ENCODE data around the gene CDK14.

CDK14 gene

DNA sequence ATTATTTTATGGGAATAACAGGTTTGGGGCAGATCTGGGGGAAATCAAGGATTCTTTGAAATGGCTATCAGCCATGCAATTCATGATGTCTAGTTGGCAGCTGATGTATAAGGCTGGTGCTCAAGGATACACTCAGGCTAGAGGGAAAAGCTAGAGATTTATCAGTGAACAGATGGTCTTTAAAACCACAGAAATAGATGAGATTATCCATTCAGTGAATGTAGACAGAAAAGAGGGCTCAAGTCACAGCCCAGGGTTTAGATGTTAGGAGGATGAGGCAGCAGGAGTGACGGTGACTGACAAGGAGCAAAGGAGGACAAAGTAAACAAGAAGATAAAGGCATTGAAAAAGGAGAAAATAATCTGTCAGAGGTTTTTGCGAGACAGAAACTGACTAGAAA is 238.7 kb downstream of the CDK14 start:
- no peak for DNase-seq (ENCODE audit: low read depth in 3 of 3, low spot score in 1 of 3)

DNA sequence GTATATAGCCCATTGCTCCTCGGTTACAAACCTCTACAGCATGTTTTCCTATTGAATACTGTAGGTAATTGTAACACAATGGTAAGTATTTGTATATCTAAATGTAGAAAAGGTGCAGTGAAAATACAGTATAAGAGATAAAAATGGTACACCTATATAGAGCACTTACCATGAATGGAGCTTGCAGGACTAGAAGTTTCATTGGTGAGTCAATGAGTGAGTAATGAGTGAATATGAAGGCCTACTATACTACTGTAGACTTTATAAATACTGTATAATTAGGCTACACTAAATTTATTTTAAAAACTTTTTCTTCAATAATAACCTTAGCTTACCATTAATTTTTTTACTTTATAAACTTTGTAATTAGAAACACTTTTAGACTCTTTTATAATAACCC is 239.7 kb downstream of the CDK14 start:
- no peak for DNase-seq (ENCODE audit: low read depth in 3 of 3, low spot score in 1 of 3)

DNA sequence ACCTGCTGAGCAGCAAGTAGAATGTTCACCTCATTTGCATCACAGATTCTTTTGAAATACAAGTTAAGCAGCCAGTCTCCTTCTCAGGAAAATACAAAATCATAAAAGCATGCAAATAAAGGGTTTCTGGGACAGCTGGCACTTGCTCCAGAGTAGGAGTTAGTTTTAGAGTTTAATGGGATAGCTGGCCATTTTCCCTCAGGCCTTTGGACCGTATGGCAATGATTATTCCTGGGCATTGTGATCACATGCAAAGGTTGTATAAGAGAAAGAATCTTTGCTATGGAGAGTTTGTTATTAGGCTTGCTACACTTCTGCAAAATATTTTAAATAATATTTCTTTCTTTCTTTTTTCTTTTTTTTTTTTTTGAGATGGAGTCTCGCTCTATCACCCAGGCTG is 240.8 kb downstream of the CDK14 start:
- DNase-seq (ENCODE audit: low read depth in 3 of 3, low spot score in 1 of 3), result no peak

DNA sequence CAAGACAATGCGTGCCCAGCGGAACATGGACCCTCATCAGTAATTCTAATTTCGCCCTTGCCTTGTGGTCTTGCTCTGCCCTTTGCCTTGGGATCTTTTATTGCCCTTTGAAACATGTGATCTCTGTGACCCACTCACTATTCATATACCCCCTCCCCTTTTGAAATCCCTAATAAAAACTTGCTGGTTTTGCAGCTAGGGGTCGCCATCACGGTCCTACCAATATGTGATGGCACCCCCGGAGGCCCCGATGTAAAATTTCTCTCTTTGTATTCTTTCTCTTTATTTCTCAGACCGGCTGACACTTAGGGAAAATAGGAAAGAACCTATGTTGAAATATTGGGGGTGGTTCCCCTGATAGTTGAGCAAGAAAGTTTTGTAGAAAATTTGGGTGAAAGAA is 242.7 kb downstream of the CDK14 start:
- no peak for DNase-seq (ENCODE audit: low read depth in 3 of 3, low spot score in 1 of 3)

DNA sequence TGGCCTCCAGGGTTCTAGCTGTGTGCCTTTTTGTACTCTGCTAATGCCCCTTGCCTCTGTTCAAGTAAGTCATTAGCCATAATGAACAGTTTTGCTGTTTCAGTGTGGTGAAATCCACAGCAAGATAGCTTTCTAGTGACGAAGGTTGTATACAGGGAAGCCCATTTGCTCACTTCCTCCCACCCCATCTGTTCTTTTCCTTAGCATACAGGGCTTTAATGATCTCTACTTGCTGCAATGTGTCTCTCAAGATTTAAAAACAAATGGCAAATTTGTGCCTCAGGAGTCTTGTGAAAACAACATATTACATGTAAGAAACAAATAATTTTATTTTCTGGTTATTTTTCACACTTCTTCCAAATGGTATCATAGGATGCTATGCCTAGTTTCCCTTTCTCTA is 243.2 kb downstream of the CDK14 start:
- DNase-seq (ENCODE audit: low read depth in 3 of 3, low spot score in 1 of 3), result no peak

DNA sequence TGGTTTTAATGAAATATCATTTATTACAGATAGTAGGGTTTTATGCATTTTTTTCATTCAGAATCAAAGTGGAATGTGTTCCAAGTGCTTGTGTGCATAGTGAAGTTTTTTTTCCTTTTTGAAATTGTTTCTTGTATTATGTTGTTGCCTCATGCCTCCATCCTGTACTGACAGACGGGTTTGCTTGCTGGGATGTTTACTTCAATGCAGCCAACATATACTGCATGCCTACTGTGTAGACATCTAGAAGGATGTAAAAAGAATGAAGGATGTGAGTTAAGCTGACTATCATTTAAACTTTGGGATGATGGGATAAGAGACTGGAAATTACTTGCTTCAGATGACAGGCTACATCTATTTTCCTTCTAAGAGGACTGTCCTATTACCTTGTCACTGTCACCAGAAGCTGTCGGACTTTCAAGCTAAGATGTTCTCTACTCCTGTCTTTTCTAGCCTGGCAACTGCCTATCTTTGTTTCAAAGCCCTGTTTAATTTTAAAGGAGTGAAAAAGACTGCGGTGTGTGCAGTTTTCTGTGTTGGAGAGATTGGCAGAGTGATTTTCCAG is 243.7 kb downstream of the CDK14 start:
- no peak for DNase-seq (ENCODE audit: low read depth in 3 of 3, low spot score in 1 of 3)

DNA sequence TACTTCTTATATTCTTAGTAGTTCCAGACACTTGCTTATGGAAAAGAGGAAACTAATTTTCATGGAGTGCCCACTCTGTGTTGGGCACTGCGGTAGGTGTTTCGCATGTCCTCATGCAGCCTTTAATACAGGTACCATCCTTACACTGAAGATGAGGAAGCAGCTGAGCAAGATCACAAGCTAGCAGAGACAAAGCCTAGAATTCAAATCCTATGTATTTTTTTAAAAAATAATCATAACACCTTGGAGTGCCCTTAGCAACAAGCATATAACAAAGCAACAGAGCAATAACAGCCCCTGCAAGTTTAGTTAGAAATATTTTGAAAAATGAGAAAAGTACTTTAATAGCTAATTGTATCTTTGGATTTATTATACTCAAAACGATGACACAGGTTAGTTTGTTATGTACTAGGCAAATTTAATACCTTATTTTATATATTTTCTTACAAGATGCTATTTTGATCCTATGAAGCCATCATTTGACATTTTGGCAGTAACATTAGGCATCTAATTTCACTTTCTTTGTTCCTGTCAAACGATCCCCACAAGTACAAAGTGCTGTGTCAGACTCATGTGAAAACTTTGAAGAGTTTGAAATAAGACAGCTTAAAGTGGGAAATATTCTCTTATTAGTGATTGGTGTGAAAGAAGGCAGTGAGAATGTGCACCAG is 245.8 kb downstream of the CDK14 start:
- DNase-seq (ENCODE audit: low read depth in 3 of 3, low spot score in 1 of 3), result no peak

DNA sequence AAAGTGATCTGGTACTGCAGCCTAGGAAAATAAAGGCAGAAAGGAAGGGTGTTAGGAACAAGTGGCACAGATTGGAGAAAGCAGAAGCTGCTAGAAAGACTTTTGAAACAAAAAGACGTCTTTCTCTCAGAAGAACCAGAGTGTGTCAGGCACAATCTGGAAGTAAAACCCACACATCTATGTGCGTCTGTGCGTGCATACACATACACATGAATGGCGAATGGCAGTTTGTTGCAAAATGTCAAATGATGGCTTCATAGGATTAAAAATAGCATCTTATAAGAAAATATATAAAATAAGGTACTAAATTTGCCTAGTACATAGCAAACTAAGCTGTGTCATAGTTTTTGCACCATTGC is 246.3 kb downstream of the CDK14 start:
- DNase-seq (ENCODE audit: low read depth in 3 of 3, low spot score in 1 of 3), result no peak

DNA sequence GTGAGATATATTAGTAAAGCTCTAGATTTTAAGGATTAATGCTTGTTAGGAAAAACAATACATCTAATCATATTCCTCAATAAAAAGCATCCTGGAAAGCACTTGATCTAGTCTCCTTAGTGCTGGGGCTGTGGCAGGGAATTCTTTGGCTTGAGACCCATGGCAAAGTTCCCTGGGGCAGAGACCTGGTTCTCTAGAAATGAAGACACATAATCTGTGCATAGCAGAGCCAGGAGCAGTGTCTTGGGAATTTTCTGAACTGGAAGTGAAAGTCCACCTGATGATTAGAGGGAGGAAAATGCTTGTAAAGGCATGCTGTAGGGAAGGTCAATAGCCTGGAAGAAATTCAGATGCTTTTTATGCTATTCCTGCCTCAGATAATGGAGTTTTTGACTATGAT is 247.4 kb downstream of the CDK14 start:
- DNase-seq (ENCODE audit: low read depth in 3 of 3, low spot score in 1 of 3), result no peak

DNA sequence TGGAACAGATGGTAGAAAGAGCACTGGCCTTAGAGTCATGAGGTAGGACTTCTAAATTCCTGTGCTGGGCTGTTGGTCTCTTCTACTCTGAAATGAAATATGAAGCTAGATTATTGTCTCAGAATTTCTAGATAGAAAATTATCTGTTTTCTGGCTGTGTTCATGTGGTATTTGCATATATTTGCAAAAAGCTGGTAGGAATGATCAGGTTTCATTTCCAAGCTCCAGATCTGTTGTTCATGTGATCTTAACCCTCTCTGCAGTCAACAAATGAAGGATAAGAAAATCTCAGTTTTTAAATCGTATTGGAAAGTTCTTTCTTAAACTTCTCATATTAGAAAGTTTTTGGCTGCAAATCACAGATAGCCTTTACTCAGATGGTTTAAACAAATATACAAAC is 248.3 kb downstream of the CDK14 start:
- no peak for DNase-seq (ENCODE audit: low read depth in 3 of 3, low spot score in 1 of 3)

DNA sequence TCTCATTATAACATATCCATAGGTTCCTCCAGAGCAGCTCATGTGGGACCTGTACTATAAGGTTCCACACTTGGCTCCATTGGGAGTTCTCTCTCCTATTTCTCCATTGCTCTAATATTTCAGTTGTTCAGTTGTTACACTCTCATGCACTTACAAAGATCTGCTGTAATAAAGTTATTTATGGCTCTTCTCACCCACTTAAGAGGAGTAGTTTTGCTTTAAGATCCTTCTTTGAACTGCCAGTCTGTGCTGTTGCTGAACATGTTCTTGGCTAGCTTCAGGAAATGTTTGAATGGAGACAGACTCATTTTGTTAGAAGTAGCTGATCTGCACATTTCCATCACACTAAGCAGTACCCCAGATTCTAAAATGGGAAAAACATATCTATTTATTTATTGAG is 250.1 kb downstream of the CDK14 start:
- no peak for DNase-seq (ENCODE audit: low read depth in 3 of 3, low spot score in 1 of 3)

DNA sequence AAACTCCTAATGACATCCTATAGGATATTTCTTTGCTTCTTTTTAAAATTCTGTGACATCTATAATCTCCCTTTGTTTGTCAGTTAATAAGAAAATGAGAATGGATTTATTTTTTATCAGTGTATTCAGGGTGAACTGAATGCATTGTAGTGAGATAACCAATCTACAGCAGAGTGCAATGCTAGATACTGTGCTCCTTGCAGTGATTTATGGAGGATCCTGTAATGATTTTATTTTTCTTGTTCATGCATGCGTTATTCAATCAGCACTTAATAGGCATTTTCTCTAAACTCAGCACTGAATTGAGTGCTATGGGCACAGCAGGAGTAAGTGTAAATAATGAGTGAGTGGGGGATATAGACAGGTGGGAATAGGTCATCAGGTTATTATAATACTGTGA is 253.9 kb downstream of the CDK14 start:
- no peak for DNase-seq (ENCODE audit: low read depth in 3 of 3, low spot score in 1 of 3)

DNA sequence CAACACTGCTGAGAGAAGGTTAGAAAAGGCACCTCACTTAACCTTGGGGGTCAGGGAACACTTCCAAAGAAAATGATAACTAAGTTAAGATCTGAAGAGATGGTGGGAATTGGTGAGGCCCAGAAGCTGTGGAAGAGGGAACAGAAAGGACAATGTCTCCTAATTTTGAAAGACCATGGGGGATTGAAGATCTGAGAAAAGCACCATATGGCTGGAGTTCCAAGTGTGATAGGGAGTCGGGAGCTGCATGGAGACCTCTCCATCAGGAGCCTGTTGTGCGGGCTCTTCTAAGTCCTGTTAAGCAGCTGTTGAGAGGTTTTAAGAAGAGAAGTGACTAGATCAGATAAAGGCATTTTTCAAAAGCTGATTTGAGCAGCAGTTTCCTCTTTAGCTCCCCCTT is 254.3 kb downstream of the CDK14 start:
- DNase-seq (ENCODE audit: low read depth in 3 of 3, low spot score in 1 of 3), result no peak

DNA sequence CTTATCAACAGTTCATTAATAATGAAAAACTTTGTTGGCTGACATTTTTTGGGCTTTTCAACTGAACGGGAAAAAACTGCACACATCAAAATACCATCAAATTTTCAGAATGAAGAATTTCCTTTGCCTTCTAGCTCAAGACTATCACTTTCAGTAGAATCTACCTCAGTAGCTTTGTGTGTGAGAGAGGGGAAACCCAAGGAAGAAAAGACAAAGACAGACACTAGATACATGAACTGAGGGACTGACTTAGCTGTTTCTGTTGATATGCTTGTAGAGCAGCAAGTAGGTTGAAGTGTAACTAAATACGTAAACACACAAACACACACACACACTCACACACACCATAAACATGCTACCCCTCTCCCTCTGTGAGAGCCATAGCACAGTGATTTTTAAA is 257.1 kb downstream of the CDK14 start:
- DNase-seq (ENCODE audit: low read depth in 3 of 3, low spot score in 1 of 3), result no peak

DNA sequence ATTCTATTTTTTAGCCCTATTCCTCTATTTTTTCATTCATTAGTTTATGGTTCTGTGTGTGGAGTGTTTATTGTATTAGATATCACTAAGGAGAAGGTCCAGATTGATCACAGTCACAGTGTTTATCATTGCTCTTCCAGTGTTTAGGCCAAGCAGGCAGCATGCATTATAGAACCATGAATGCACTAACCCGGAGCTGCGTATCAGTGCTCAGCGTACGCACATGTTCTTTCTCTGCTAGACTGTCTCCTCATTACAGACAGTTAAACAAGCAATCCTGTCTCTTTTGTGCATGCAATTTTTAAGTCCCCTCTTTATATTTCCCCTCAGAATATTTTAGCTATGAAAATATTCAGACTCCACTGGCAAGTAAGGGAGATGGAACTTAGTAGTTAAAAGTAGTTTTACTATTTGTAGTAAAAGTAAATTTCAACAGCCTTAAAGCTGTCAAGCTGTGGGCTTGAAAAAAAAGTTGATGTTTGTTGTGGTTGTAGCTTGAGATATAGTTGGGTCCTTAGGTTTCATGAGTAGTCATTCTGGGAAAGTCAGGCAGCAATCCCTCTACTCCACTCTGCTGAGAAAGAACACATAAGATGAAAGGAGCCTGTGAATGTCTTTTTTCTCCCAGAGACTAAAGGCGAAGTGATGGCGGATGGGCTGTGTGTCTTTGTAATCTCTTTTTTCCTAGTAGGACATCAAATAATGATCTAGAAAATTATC is 260.4 kb downstream of the CDK14 start:
- DNase-seq (ENCODE audit: low read depth in 3 of 3, low spot score in 1 of 3), result no peak

DNA sequence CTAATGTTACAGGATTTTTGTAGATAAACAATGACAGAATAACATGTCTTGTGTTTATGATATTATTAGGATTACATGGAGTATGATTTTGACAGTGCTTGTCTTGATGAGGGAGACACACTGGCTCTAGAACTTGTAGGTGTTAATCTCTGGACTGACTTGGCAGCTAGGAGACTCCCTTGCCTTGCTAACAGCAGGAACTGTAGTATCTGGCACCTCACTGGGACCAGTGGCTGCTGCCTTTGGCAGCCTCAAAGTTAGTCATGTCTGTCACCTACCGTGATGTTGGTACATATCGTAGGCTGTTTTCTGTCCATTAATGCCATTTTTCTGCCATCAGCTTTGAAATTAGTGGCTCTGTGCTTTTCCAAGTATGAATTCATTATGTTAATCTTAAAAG is 261.5 kb downstream of the CDK14 start:
- DNase-seq (ENCODE audit: low read depth in 3 of 3, low spot score in 1 of 3), result no peak

DNA sequence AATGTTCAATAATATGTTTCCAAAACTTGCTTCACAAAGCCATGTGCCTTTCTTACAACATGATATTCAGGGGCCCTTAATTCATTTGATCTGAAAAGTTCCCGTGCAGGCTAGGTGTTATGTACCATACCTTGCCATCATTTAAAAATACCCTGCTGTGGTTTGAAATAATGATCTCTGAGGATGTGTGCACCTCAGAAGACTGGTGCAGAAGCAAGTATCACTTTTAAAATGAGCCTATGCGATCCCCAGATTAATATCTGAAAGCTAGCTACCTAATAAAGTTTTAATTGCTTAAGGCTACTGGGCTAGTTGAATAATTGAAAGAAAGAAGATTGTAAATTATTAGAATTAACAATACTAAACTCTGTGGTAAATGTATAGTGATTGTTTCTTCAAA is 262.4 kb downstream of the CDK14 start:
- DNase-seq (ENCODE audit: low read depth in 3 of 3, low spot score in 1 of 3), result no peak

DNA sequence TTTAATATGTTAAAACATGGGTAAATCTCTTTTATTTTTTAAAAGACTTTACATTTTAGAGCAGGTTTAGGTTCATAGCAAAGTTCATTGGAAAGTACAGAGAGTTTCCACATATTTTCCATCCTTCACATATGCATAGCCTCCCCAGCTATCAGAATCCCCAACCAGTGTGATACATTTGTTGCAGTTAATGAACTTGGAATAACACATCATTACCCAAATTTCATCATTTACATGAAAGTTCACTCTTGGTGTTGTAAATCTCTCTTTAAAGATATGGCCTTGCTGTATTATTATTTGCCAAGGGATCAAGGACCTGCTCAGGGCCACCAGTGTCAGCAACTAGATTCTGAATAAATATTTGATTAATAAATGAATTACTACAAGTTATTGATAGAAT is 263.4 kb downstream of the CDK14 start:
- DNase-seq (ENCODE audit: low read depth in 3 of 3, low spot score in 1 of 3), result no peak

DNA sequence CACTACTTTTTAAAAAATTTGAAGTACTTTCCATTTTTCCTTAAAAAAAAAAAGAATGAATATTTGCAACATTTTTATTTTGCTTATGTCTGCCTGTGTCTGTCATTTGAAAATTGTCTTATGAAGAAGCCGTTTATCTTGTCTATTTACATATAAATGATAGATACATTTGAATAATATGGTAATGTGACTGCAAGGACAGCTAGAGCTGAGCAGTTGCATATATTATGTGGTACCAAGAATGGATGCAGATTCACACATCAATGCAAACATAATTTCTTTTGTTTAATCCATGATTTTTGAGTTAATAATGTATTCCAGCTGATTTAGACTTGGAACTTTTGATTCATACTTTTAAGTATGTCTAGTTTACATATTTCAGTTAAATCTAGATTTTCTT is 268.0 kb downstream of the CDK14 start:
- DNase-seq (ENCODE audit: low read depth in 3 of 3, low spot score in 1 of 3), result no peak

DNA sequence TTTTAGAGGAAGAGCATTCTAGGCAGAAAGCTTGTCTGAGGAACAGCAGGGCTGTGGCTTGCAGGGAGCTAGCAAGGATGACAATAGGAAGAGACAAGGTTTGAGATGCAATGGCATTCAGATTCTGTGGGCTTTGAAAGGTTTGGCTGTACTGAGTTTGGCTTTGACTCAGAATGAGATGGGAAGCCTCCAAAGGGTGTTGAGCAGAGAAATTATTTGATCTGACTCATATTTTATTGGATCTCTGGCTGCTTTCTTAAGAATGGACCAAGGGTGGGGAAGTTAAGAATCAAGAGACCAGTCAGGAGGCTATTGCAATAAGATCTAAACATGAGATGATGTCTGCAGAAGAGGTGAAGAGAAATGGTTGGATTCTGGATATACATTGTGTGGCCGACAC is 273.2 kb downstream of the CDK14 start:
- DNase-seq (ENCODE audit: low read depth in 3 of 3, low spot score in 1 of 3), result no peak

DNA sequence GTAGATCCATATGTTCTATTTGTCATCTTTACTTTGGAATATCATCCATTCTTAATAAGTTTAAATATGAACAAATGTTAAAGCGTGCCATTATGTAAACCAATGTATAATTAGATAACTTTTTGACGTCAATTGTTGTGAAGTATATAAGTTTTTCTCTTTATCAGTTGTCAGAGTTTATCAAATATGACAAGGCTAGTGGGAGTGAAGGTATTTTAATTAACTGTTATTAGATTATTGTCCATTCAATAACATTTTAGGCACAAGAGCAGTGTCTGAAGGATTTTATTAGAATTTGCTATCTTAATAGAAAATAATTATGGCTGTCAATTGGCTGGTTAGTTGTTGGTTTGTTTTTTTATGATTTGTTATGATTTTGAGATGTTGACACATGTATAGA is 280.6 kb downstream of the CDK14 start:
- DNase-seq (ENCODE audit: low read depth in 3 of 3, low spot score in 1 of 3), result no peak

DNA sequence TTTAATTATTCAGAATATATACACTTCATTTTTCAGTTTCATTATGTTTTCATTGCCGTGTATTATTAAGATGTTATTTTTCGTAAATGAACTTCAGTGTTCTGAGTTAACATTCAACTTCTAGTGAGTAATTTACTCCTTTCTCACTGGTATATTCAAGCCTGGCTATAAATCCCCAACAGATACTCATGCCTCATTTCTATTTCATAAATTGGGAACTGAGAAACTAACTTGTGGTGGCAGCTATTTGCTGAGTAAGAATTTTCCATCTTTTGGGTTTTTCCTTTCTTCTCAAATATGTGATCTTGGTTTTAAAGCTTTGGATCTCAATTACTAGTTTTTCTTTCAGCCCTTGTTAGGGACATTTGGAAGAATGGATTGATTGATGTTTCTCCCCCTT is 281.1 kb downstream of the CDK14 start:
- DNase-seq (ENCODE audit: low read depth in 3 of 3, low spot score in 1 of 3), result no peak

DNA sequence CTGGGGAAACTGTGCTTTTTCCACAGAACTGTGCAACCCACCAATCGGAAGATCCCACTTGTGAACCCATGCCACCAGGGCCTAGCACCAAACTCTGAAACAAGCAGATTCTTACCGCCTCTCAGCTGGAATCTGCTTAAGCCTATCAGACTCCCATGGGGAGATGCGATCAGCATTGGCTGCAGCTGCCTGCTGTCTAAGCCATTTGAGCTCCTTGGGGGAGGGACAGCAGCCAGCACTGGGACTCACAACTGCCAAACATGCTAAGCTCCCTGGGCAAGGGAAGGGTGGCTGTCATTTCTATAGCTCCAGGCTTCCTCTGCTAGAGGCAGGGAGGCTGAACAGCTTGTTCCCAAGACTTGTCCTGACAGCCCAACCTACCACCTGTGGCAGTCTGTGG is 283.8 kb downstream of the CDK14 start:
- no peak for DNase-seq (ENCODE audit: low read depth in 3 of 3, low spot score in 1 of 3)

Data from stimulated activated CD4-positive, alpha-beta T cell treated with anti-CD3 and anti-CD28 coated beads, TNF-alpha, amount 100 ng/mL, for 1 hour (primary cell).